ENCODE data around the gene CPLX3. TPM values are rescaled to one million over a fixed set of nuclear protein-coding genes. Genes with fewer than 3 reads are reported as not detected.

The CPLX3 gene
- total RNA-seq, 2 experiments from 2014 or later: 0.11 TPM; not detected in 1

GRCh38 chr15:74843891-74844299 lies 17.5 kb downstream of the CPLX3 start:
- intact Hi-C loops (cut with micrococcal nuclease): loop anchor here (5.0 kb wide), 1 partner anchor 62 kb away; the partner anchor contains the start of gene CSK
- Mint-ChIP-seq H3K4me3 (peak overlapping the region; percentile 90), H3K36me3 (ENCODE audit: low read depth) (peaks cover 24% of the 10 kb centered on the region), H3K4me1 (ENCODE audit: low read depth) (peaks cover 44% of the 10 kb centered on the region), H3K9me3 (no peaks in the 10 kb centered on the region), H3K27ac (peak overlapping the region; percentile 94), H3K27me3 (no peaks in the 10 kb centered on the region)
- TF ChIP-seq CTCF (IDR thresholded peaks at IDR 0.05): no peak
- DNase-seq (no peak), ATAC-seq (no peak)
- CTCF ChIA-PET: interaction anchor here (0.6 to 4.7 kb wide), 14 partner anchors 16 to 212 kb away, joined by 3 to 38 read pairs (median 4); partner anchors contain the start of genes MPI and RPP25
- POLR2A ChIA-PET: interaction anchor here (0.6 to 4.5 kb wide), 8 partner anchors 8 to 63 kb away, joined by 3 to 18 read pairs (median 4); partner anchors contain the start of gene FAM219B

GRCh38 chr15:74844319-74845207 lies 18.1 kb downstream of the CPLX3 start:
- no peaks in the 10 kb centered on the region for H3K9me3 Mint-ChIP-seq
- intact Hi-C loops (cut with micrococcal nuclease): loop anchor here (5.0 kb wide), 1 partner anchor 62 kb away; the partner anchor contains the start of gene CSK
- peak; percentile 0 for ATAC-seq
- peak overlapping the region; percentile 94 for H3K27ac Mint-ChIP-seq
- peak; percentile 14 for TF ChIP-seq CTCF (IDR thresholded peaks at IDR 0.05)
- CTCF ChIA-PET: interaction anchor here (0.7 to 4.7 kb wide), 15 partner anchors 9 to 106 kb away, joined by 3 to 38 read pairs (median 5); partner anchors contain the start of genes FAM219B and MPI
- H3K27me3 Mint-ChIP-seq: no peaks in the 10 kb centered on the region
- peaks cover 24% of the 10 kb centered on the region for H3K36me3 Mint-ChIP-seq (ENCODE audit: low read depth)
- peak; percentile 28 for DNase-seq
- peak overlapping the region; percentile 90 for H3K4me3 Mint-ChIP-seq
- POLR2A ChIA-PET: interaction anchor here (0.7 to 4.5 kb wide), 10 partner anchors 12 to 62 kb away, joined by 3 to 18 read pairs (median 4); partner anchors contain the start of gene FAM219B
- peaks cover 44% of the 10 kb centered on the region for H3K4me1 Mint-ChIP-seq (ENCODE audit: low read depth)

- no peaks in the 10 kb centered on the region for H3K27me3 Mint-ChIP-seq
- H3K9me3 Mint-ChIP-seq: no peaks in the 10 kb centered on the region
- H3K4me3 Mint-ChIP-seq: peak overlapping the region; percentile 90
- ATAC-seq: peak; percentile 56
- intact Hi-C loops (cut with micrococcal nuclease): no loop called here
- TF ChIP-seq CTCF (IDR thresholded peaks at IDR 0.05): peak; percentile 0
- H3K27ac Mint-ChIP-seq: peak overlapping the region; percentile 94
- peaks cover 44% of the 10 kb centered on the region for H3K4me1 Mint-ChIP-seq (ENCODE audit: low read depth)
- H3K36me3 Mint-ChIP-seq (ENCODE audit: low read depth): peaks cover 27% of the 10 kb centered on the region
- ChIA-PET POLR2A (interaction anchor here (0.7 to 4.5 kb wide), 8 partner anchors 12 to 61 kb away, joined by 3 to 18 read pairs (median 4); partner anchors contain the start of gene FAM219B), CTCF (interaction anchor here (0.7 to 4.7 kb wide), 10 partner anchors 8 to 75 kb away, joined by 3 to 38 read pairs (median 5); partner anchors contain the start of genes FAM219B and MPI)
- DNase-seq: peak; percentile 76
Observed at GRCh38 chr15:74845208-74845568, 18.8 kb downstream of the CPLX3 start.

- Mint-ChIP-seq H3K27me3 (no peaks in the 10 kb centered on the region), H3K4me1 (ENCODE audit: low read depth) (peaks cover 44% of the 10 kb centered on the region), H3K9me3 (no peaks in the 10 kb centered on the region), H3K27ac (peak overlapping the region; percentile 94), H3K36me3 (ENCODE audit: low read depth) (peaks cover 27% of the 10 kb centered on the region), H3K4me3 (peak overlapping the region; percentile 90)
- ChIA-PET CTCF (interaction anchor here (0.9 to 3.8 kb wide), 4 partner anchors 24 to 75 kb away, joined by 5 to 29 read pairs (median 7); partner anchors contain the start of gene MPI), POLR2A (interaction anchor here (0.9 to 4.5 kb wide), 3 partner anchors 12 to 58 kb away, joined by 4 to 18 read pairs (median 7); no protein-coding TSS in a partner anchor)
- DNase-seq (peak; percentile 54), ATAC-seq (peak; percentile 25)
- intact Hi-C loops (cut with micrococcal nuclease): no loop called here
- no peak for TF ChIP-seq CTCF (IDR thresholded peaks at IDR 0.05)
Observed at GRCh38 chr15:74845581-74845980, 19.2 kb downstream of the CPLX3 start.
